Measurements from ENCODE around the gene HOXB5. TPM values are rescaled to one million over a fixed set of nuclear protein-coding genes. Genes with fewer than 3 reads are reported as not detected.

Gene HOXB5
- total RNA-seq, 1 experiment from 2014 or later = not detected

DNA sequence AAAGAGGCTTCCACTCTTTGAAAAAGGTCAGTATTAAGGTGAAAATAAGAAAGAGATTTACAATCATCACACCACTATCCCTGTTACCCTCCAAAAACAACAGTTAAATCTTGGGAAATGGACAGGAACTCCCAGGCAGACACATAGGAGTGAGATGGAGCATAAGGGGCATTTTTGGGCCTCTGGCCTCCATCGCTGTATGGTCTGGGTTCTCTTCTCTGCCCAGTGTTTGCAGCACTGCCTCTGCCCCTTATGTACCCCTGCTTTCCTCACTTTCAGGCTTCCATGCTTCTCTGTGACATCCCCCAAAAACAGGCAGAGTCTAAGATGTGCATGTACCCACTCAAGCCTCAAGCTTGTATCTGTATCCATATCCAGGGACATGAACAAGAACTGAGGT, 48.0 kb downstream of the HOXB5 start:
- no peak overlapping the region; a peak in 2 of 5 replicates for H3K4me3 Mint-ChIP-seq
- H4K5ac ChIP-seq (ENCODE audit: insufficient read length, low read depth, low read length) = no peak overlapping the region
- no peak overlapping the region for H3K18ac ChIP-seq (ENCODE audit: insufficient read length, low read depth, low read length)
- H3K27me3 Mint-ChIP-seq (ENCODE audit: low read depth) = peaks cover 99% of the 10 kb centered on the region
- no peak overlapping the region for H2BK12ac ChIP-seq (ENCODE audit: insufficient read length, low read depth, low read length)
- H3K23ac ChIP-seq (ENCODE audit: insufficient read length, low read depth, low read length) = no peak overlapping the region
- peaks cover 92% of the 10 kb centered on the region for H3K27me3 ChIP-seq (ENCODE audit: insufficient read depth, low read length)
- WGBS (ENCODE audit: extremely low coverage, insufficient read length, low lambda C conversion rate) = no CpG with 5 or more reads among the region's 1 CpG
- H3K23me2 ChIP-seq (ENCODE audit: insufficient read length, low read depth, low read length, poor library complexity, severe bottlenecking) = peaks cover 6% of the 10 kb centered on the region
- H3K9ac ChIP-seq (ENCODE audit: extremely low read depth, insufficient read length, low read length) = no peak overlapping the region
- no peak overlapping the region for H3K27ac Mint-ChIP-seq
- H2AK5ac ChIP-seq (ENCODE audit: insufficient read length, low read length) = no peak overlapping the region
- H3K4me1 ChIP-seq (ENCODE audit: insufficient read depth, low read length) = peaks cover 3% of the 10 kb centered on the region; the same call in 1 of the 2 replicates
- H3K4ac ChIP-seq (ENCODE audit: low read depth, low read length) = no peak overlapping the region
- no peak overlapping the region for H3K56ac ChIP-seq (ENCODE audit: insufficient read length, low read depth, low read length)
- H3K4me2 ChIP-seq (ENCODE audit: insufficient read depth, insufficient read length, low read length) = no peak overlapping the region
- H3T11ph ChIP-seq (ENCODE audit: low read length) = no peak overlapping the region
- H2AFZ ChIP-seq (ENCODE audit: low read length) = no peak overlapping the region
- H3K4me1 Mint-ChIP-seq = peaks cover 39 to 73% of the 10 kb centered on the region in 2 experiments
- no peak for DNase-seq
- H3K79me2 ChIP-seq (ENCODE audit: insufficient read depth, low read length) = no peaks in the 10 kb centered on the region
- H3K27ac ChIP-seq (ENCODE audit: insufficient read length, low read depth, low read length) = no peak overlapping the region
- H4K8ac ChIP-seq (replicated peaks; ENCODE audit: insufficient read length, low read depth, low read length) = no peak overlapping the region
- H2BK5ac ChIP-seq (ENCODE audit: insufficient read length, low read length) = no peak overlapping the region
- H2BK20ac ChIP-seq (ENCODE audit: low read depth, low read length, poor library complexity, severe bottlenecking) = no peak overlapping the region
- no peaks in the 10 kb centered on the region; a peak in 1 of 7 replicates for H3K36me3 Mint-ChIP-seq (ENCODE audit: insufficient read depth in 1 of 3, low read depth in 3 of 3)
- H4K20me1 ChIP-seq (ENCODE audit: control insufficient read depth, insufficient read depth, insufficient read length) = no peaks in the 10 kb centered on the region
- TF ChIP-seq, protein P1, sequence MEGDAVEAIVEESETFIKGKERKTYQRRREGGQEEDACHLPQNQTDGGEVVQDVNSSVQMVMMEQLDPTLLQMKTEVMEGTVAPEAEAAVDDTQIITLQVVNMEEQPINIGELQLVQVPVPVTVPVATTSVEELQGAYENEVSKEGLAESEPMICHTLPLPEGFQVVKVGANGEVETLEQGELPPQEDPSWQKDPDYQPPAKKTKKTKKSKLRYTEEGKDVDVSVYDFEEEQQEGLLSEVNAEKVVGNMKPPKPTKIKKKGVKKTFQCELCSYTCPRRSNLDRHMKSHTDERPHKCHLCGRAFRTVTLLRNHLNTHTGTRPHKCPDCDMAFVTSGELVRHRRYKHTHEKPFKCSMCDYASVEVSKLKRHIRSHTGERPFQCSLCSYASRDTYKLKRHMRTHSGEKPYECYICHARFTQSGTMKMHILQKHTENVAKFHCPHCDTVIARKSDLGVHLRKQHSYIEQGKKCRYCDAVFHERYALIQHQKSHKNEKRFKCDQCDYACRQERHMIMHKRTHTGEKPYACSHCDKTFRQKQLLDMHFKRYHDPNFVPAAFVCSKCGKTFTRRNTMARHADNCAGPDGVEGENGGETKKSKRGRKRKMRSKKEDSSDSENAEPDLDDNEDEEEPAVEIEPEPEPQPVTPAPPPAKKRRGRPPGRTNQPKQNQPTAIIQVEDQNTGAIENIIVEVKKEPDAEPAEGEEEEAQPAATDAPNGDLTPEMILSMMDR (conservative IDR thresholded peaks at IDR 0.05) = no peak
- H4K91ac ChIP-seq (ENCODE audit: insufficient read length, low read depth, low read length) = no peak overlapping the region
- no peak overlapping the region for H2BK15ac ChIP-seq (ENCODE audit: low read depth, low read length)
- H3K14ac ChIP-seq (ENCODE audit: insufficient read depth, low read length) = no peak overlapping the region
- peaks cover 1 to 21% of the 10 kb centered on the region in 2 experiments; a peak in 3 of 5 replicates for H3K9me3 Mint-ChIP-seq
- H3K79me1 ChIP-seq (ENCODE audit: insufficient read depth, low read depth, low read length, poor library complexity, severe bottlenecking) = no peaks in the 10 kb centered on the region
- no peak overlapping the region for H2BK120ac ChIP-seq (ENCODE audit: low read depth, low read length, poor library complexity, severe bottlenecking)
- no peaks in the 10 kb centered on the region for H3K9me3 ChIP-seq (ENCODE audit: control insufficient read depth, low read depth, low read length)
